Caco-2 (cell line): ENCODE measurements around the gene TFE3. TPM values are rescaled to one million over a fixed set of nuclear protein-coding genes. Genes with fewer than 3 reads are reported as not detected.

Experiments
- BruUV-seq: library from RNA; stranded (reverse); fragments of 400-500 nt; replicated peaks from 2 replicates; lab custom pipeline; 2021; lab: Mats Ljungman, UMichigan
- CTCF ChIA-PET: fragments of 300-600 bp; sonication (Branson Sonifier 250); formaldehyde crosslinking; loops from one replicate; lab custom pipeline; 2022; ENCODE audit warnings: antibody characterized with exemption; lab: Charles Lee
- POLR2A ChIA-PET: fragments of 300-600 bp; sonication (Branson Sonifier 250); formaldehyde crosslinking; loops from one replicate; lab custom pipeline; 2022; ENCODE audit warnings: antibody characterized with exemption; lab: Charles Lee
- DNase-seq, 2 experiments: peaks; one replicate each; pipeline versions ENCODE4 v3.0.0 to v3.0.0-alpha.2; 2020 to 2022
- H3K27me3 ChIP-seq: replicated peaks from 2 replicates; pipeline ENCODE4 v1.6.0; 2011; ENCODE audit warnings: low read length; ENCODE audit not compliant: control insufficient read depth, insufficient read depth
- H3K36me3 ChIP-seq: 2 replicates; pipeline ENCODE4 v1.5.1; 2011; ENCODE audit warnings: low read length; ENCODE audit not compliant: control insufficient read depth, insufficient read depth
- H3K4me1 ChIP-seq: fragments of 250-450 bp; sonication (Bioruptor Pico); 2 replicates; pipeline ENCODE4 v1.5.1; 2020; ENCODE audit warnings: mild to moderate bottlenecking
- H3K4me3 ChIP-seq: 2 replicates; pipeline ENCODE4 v1.5.1; 2011; ENCODE audit warnings: low read depth, mild to moderate bottlenecking, control low read depth, low read length
- H3K9me3 ChIP-seq: fragments of 250-450 bp; sonication (Bioruptor Pico); 2 replicates; pipeline ENCODE4 v1.5.1; 2020; ENCODE audit warnings: mild to moderate bottlenecking, moderate library complexity
- H3K27ac Mint-ChIP-seq: one replicate; pipeline ENCODE4 v1.8.0; 2022; ENCODE audit warnings: mixed read lengths; ENCODE audit not compliant: unreplicated experiment
- H3K27me3 Mint-ChIP-seq: one replicate; pipeline ENCODE4 v1.8.0; 2022; ENCODE audit warnings: mixed read lengths; ENCODE audit not compliant: insufficient read depth, unreplicated experiment
- H3K36me3 Mint-ChIP-seq: one replicate; pipeline ENCODE4 v1.8.0; 2022; ENCODE audit warnings: mild to moderate bottlenecking, mixed read lengths; ENCODE audit not compliant: insufficient read depth, unreplicated experiment
- H3K4me1 Mint-ChIP-seq: one replicate; pipeline ENCODE4 v1.8.0; 2022; ENCODE audit warnings: low read depth, mixed read lengths; ENCODE audit not compliant: unreplicated experiment
- H3K4me3 Mint-ChIP-seq: one replicate; pipeline ENCODE4 v1.8.0; 2022; ENCODE audit warnings: mild to moderate bottlenecking, moderate library complexity, mixed read lengths; ENCODE audit not compliant: unreplicated experiment
- H3K9me3 Mint-ChIP-seq: one replicate; pipeline ENCODE4 v1.8.0; 2022; ENCODE audit warnings: mixed read lengths; ENCODE audit not compliant: unreplicated experiment
- intact Hi-C: fragments of 100-400 bp; cut with micrococcal nuclease; formaldehyde crosslinking; loops from one replicate; pipeline ENCODE4 v1.10.0; 2022; ENCODE audit not compliant: unreplicated experiment
- total RNA-seq: library from RNA; stranded (reverse); gene quantifications from 2 replicates; pipeline ENCODE4 v1.2.3, GENCODE V29; 2022
- TF ChIP-seq, protein P1 (sequence below), 2 experiments: fragments of 200-600 bp in 1 of 2; IDR thresholded peaks; 1 replicate in 1 of 2; 2 replicates in 1 of 2; pipeline versions ENCODE4 v1.5.1 to v1.8.0; 2011 to 2022; ENCODE audit warnings: antibody characterized with exemption in 1 of 2, control low read depth in 1 of 2, inconsistent platforms in 1 of 2, low read depth in 1 of 2, low read length in 1 of 2, mild to moderate bottlenecking in 1 of 2, moderate library complexity in 1 of 2; ENCODE audit not compliant: insufficient read depth in 1 of 2, severe bottlenecking in 1 of 2, unreplicated experiment in 1 of 2

The TFE3 gene
- total RNA-seq, 1 experiment from 2014 or later: 32.0 TPM

DNA sequence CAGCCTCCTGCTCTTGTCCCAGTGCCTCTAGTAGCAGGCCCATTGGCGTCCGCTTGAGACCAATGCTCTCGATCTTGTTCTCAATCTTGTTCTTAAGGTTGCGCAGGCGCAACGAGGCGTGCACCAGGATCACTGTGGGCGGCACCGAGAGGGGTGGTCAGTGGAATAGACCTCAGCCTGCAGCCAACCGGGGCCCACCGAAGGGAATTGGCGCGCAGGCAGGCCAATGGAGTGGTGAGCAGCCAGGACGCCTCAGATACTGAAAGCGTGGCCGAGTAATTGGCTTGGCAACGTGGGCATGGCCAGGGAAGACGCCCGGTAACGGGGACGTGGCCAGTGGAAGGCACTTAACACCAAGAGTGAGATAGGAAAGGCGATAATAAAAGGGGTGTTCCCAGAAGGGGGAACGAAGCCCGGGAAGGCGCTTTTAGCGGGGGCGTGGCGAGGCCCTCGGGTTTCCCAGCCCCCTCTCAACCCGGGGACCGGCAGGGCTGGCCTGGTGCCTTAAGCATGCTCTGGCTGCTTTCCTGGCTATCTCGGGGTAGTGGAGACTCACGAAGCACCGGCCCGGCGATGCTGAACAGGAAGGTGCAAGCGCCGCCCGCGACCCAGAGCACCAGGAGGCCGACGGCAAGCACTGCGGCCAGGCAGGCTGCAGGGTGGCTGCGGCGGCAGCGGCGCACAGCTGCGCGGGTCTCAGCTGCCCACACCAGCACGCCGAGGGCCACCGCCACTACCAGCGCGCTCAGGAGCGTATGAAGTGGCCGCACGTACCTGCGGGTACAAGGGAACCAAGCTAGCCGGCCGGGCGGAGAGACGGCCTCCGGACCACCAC lies 28.9 kb upstream of the TFE3 start:
- peaks cover 9% of the 10 kb centered on the region for H3K4me1 Mint-ChIP-seq
- ChIA-PET CTCF (no interaction called here), POLR2A (interaction anchor here (0.7 kb wide), 1 partner anchor 19 kb away, joined by 3 read pairs; no protein-coding TSS in a partner anchor)
- intact Hi-C loops: no loop called here
- H3K4me3 Mint-ChIP-seq: no peak overlapping the region
- peak overlapping the region; percentile 71 for H3K27ac Mint-ChIP-seq
- no peaks in the 10 kb centered on the region for H3K27me3 Mint-ChIP-seq
- TF ChIP-seq, protein P1, sequence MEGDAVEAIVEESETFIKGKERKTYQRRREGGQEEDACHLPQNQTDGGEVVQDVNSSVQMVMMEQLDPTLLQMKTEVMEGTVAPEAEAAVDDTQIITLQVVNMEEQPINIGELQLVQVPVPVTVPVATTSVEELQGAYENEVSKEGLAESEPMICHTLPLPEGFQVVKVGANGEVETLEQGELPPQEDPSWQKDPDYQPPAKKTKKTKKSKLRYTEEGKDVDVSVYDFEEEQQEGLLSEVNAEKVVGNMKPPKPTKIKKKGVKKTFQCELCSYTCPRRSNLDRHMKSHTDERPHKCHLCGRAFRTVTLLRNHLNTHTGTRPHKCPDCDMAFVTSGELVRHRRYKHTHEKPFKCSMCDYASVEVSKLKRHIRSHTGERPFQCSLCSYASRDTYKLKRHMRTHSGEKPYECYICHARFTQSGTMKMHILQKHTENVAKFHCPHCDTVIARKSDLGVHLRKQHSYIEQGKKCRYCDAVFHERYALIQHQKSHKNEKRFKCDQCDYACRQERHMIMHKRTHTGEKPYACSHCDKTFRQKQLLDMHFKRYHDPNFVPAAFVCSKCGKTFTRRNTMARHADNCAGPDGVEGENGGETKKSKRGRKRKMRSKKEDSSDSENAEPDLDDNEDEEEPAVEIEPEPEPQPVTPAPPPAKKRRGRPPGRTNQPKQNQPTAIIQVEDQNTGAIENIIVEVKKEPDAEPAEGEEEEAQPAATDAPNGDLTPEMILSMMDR (IDR thresholded peaks at IDR 0.05; ENCODE audit: insufficient read depth in 1 of 2, low read depth in 1 of 2, low read length in 1 of 2, severe bottlenecking in 1 of 2, unreplicated experiment in 1 of 2): no peak
- BruUV-seq: no TSS peak
- no peaks in the 10 kb centered on the region for H3K36me3 ChIP-seq
- H3K9me3 ChIP-seq: no peaks in the 10 kb centered on the region
- peaks cover 17% of the 10 kb centered on the region for H3K36me3 Mint-ChIP-seq
- no peak for DNase-seq
- H3K4me1 ChIP-seq: no peaks in the 10 kb centered on the region
- H3K4me3 ChIP-seq: no peak overlapping the region
- no peaks in the 10 kb centered on the region for H3K27me3 ChIP-seq
- no peaks in the 10 kb centered on the region for H3K9me3 Mint-ChIP-seq

DNA sequence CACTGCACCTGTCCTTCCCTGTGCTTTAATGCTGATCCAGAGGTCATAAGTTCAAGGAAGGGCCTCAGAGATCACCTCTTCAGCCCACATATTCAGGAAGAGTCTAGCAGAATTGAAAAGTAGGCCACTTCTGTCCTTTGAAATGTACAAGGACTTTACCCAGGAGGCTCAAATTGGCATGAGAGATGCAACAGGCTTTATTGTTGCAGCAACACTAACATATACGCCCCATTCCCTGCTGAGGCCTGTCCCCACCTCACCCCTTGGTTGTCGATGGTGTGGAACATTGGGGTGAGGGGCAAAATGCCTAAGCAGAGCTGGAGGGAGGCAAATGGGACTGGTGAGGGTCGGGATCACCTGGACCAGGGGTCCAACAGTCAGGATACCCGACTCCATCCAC lies 27.8 kb upstream of the TFE3 start:
- intact Hi-C loops: no loop called here
- no peaks in the 10 kb centered on the region for H3K4me1 ChIP-seq
- Mint-ChIP-seq H3K4me1 (peaks cover 9% of the 10 kb centered on the region), H3K9me3 (no peaks in the 10 kb centered on the region), H3K27ac (peak overlapping the region; percentile 71), H3K27me3 (no peaks in the 10 kb centered on the region), H3K4me3 (no peak overlapping the region), H3K36me3 (peaks cover 17% of the 10 kb centered on the region)
- ChIA-PET POLR2A (no interaction called here), CTCF (no interaction called here)
- H3K36me3 ChIP-seq: no peaks in the 10 kb centered on the region
- no peak overlapping the region for H3K4me3 ChIP-seq
- BruUV-seq: no TSS peak
- no peak for DNase-seq
- H3K27me3 ChIP-seq: no peaks in the 10 kb centered on the region
- H3K9me3 ChIP-seq: no peaks in the 10 kb centered on the region
- TF ChIP-seq, protein P1 (IDR thresholded peaks at IDR 0.05; ENCODE audit: insufficient read depth in 1 of 2, low read depth in 1 of 2, low read length in 1 of 2, severe bottlenecking in 1 of 2, unreplicated experiment in 1 of 2): no peak

DNA sequence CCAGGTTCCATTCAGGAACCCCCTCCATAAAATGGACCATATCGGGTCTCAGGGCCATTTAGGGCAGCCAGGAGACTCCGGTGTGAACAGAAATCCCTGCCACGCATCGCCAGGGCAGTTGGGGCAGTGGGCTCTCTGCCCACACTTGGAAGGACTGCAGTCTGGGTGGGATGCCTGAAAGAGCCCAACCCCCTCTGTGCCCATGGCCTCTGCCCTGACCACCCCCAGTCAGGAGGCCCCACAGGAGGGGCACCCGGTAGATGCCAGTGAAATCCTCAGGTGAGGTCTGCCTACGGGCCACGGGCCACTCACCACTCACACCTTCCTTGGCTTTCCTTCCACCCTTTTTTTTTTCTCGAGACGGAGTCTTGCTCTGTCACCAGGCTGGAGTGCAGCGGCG lies 25.9 kb upstream of the TFE3 start:
- no peak for DNase-seq
- ChIA-PET POLR2A (no interaction called here), CTCF (no interaction called here)
- no peaks in the 10 kb centered on the region for H3K36me3 ChIP-seq
- H3K4me1 Mint-ChIP-seq: peaks cover 9% of the 10 kb centered on the region
- H3K27me3 Mint-ChIP-seq: no peaks in the 10 kb centered on the region
- peaks cover 16% of the 10 kb centered on the region for H3K36me3 Mint-ChIP-seq
- H3K4me3 ChIP-seq: no peak overlapping the region
- no peak overlapping the region for H3K27ac Mint-ChIP-seq
- H3K9me3 Mint-ChIP-seq: no peaks in the 10 kb centered on the region
- no TSS peak for BruUV-seq
- H3K9me3 ChIP-seq: no peaks in the 10 kb centered on the region
- H3K27me3 ChIP-seq: no peaks in the 10 kb centered on the region
- H3K4me3 Mint-ChIP-seq: no peak overlapping the region
- H3K4me1 ChIP-seq: no peaks in the 10 kb centered on the region
- intact Hi-C loops: no loop called here
- TF ChIP-seq, protein P1 (IDR thresholded peaks at IDR 0.05; ENCODE audit: insufficient read depth in 1 of 2, low read depth in 1 of 2, low read length in 1 of 2, severe bottlenecking in 1 of 2, unreplicated experiment in 1 of 2): no peak
